HepG2 (cell line): ENCODE measurements around the gene PDILT. TPM values are rescaled to one million over a fixed set of nuclear protein-coding genes. Genes with fewer than 3 reads are reported as not detected.

Source experiments
- ASH2L ChIP-seq: fragments of 300-600, 200-600 bp; sonication (generic); IDR thresholded peaks from 2 replicates; pipeline ENCODE4 v1.7.0; 2017; ENCODE audit warnings: low read depth, mild to moderate bottlenecking, moderate library complexity, mixed read lengths, low read length; ENCODE audit not compliant: insufficient read length
- BRCA1 ChIP-seq: sonication (generic); formaldehyde crosslinking; IDR thresholded peaks from 2 replicates; pipeline ENCODE4 v1.4.0; 2020; ENCODE audit warnings: missing genetic modification reagents
- KAT2B ChIP-seq: fragments of 150-350 bp; IDR thresholded peaks from 2 replicates; pipeline ENCODE4 v1.6.1; 2014; ENCODE audit warnings: low read depth, low read length, borderline replicate concordance
- KIAA2018 ChIP-seq: sonication (generic); formaldehyde crosslinking; IDR thresholded peaks from 2 replicates; pipeline ENCODE4 v1.5.0; 2020; ENCODE audit warnings: mild to moderate bottlenecking, missing genetic modification reagents, borderline replicate concordance
- MED8 ChIP-seq: sonication (generic); formaldehyde crosslinking; IDR thresholded peaks from 2 replicates; pipeline ENCODE4 v1.8.1; 2023; ENCODE audit warnings: mild to moderate bottlenecking, missing genetic modification reagents; ENCODE audit not compliant: insufficient replicate concordance
- RBFOX2 ChIP-seq: fragments of 200-400 bp; formaldehyde crosslinking; IDR thresholded peaks from 2 replicates; pipeline ENCODE4 v1.6.1; 2017; ENCODE audit warnings: low read depth, mild to moderate bottlenecking, low read length
- ZNF282 ChIP-seq: fragments of 450-650 bp; IDR thresholded peaks from 2 replicates; pipeline ENCODE4 v1.6.1; 2018; ENCODE audit not compliant: partially characterized antibody
- ZNF383 ChIP-seq: sonication (generic); formaldehyde crosslinking; IDR thresholded peaks from 2 replicates; pipeline ENCODE4 v1.4.0; 2020; ENCODE audit warnings: missing genetic modification reagents, mild to moderate bottlenecking, borderline replicate concordance
- ZNF513 ChIP-seq: sonication (generic); formaldehyde crosslinking; conservative IDR thresholded peaks from 2 replicates; pipeline ENCODE4 v1.5.0; 2020; ENCODE audit warnings: missing genetic modification reagents
- ZNF563 ChIP-seq: sonication (generic); formaldehyde crosslinking; IDR thresholded peaks from 2 replicates; pipeline ENCODE4 v1.8.0; 2022; ENCODE audit warnings: mild to moderate bottlenecking, moderate library complexity, missing genetic modification reagents
- ZNF710 ChIP-seq: sonication (generic); formaldehyde crosslinking; IDR thresholded peaks from 2 replicates; pipeline ENCODE4 v1.5.0; 2020; ENCODE audit warnings: mild to moderate bottlenecking, missing genetic modification reagents, borderline replicate concordance
- ZNF776 ChIP-seq: sonication (generic); formaldehyde crosslinking; IDR thresholded peaks from 2 replicates; pipeline ENCODE4 v1.4.0; 2020; ENCODE audit warnings: mild to moderate bottlenecking, missing genetic modification reagents
- ZNF839 ChIP-seq: sonication (generic); formaldehyde crosslinking; IDR thresholded peaks from 2 replicates; pipeline ENCODE4 v1.4.0; 2020; ENCODE audit warnings: missing genetic modification reagents, mild to moderate bottlenecking, borderline replicate concordance
- polyA plus RNA-seq, 8 experiments: library from polyadenylated mRNA; depleted of rRNA in 3 of 8; stranded (reverse) in 7 of 8; unstranded in 1 of 8; fragments of >200 nt; fragmentation: Illumina TruSeq in 4 of 8; extraction: Trizol in 4 of 8; gene quantifications; 2 replicates each; pipeline versions ENCODE4 v1.2.1 to v1.2.3, GENCODE V29; 2011 to 2016; ENCODE audit warnings: low read depth in 4 of 8, missing spikeins in 1 of 8, mixed read lengths in 1 of 8; ENCODE audit not compliant: insufficient read depth in 1 of 8
- total RNA-seq, 5 experiments: library from RNA; depleted of rRNA; stranded (reverse); fragments of >200 nt; fragmentation: Illumina TruSeq; extraction: Trizol; gene quantifications; 2 replicates each; pipeline ENCODE4 v1.2.3, GENCODE V29; 2016; ENCODE audit warnings: low read depth in 1 of 5

Gene PDILT
- total and polyA plus RNA-seq, 2 of the 13 experiments (the other 11 are each of a cell fraction or from before 2014, with no cell fraction given): not detected

DNA sequence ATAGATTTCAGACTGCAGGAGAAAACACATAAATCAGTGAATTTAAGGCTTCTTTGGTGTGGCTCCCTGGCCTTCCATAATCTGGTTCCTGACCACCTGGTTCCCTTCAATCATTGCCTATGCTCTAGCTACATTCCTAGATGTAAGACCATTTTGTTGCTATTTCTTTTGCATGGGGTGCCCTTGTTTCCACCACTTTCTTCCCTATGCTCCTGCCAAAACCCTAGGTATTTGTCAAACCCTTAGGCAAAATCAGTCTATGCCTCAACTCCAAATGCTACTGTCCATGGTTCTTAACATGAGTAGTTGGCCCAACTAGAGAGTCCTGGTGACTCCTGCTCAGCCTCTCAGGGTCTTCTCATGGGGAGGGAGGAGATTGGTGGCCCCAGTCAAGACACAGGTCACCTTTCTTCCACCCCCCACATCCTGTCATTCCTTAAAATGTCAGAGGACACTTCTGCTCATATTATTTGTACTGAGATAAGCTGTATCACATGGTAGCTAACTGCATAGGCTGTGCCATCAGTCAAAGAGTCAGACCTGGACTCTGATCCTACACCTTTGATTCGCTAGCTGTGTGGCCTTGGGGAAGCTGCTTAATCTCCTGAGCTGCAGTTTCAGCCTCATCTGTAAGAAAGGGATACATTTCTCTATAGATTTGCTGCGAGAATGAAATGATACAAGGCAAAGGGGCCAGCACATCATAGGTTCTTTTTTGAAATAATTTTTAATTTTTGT is 19.8 kb upstream of the PDILT start (continued):
- TF ChIP-seq BRCA1 (CRISPR knock-in tag) (no peak), ZNF282 (no peak), RBFOX2 (no peak), ZNF710 (CRISPR knock-in tag) (no peak), ASH2L (peak; percentile 56), ZNF839 (CRISPR knock-in tag) (no peak), MED8 (CRISPR knock-in tag) (no peak), ZNF383 (CRISPR knock-in tag) (no peak), ZNF776 (no peak), ZNF513 (CRISPR knock-in tag) (no peak), ZNF563 (CRISPR knock-in tag) (no peak), KIAA2018 (CRISPR knock-in tag) (0 out of 2 replicates have a peak, but pooled peaks have one; percentile 39), KAT2B (no peak)
